NK-92 treated with Interleukin-12 subunit alpha and Interleukin-12 subunit beta, amount 100 ng/mL, for 24 hours (cell line): Measurements from ENCODE around the gene NUDT16L1.
"Not testable (repeated sequence)": the region's sequence is repeated elsewhere in the genome, so short reads cannot be mapped to it uniquely, and the experiment has no call there.

Experiments
- DNase-seq: peaks from one replicate; lab custom pipeline; 2025; lab: John Stamatoyannopoulos, UW

The NUDT16L1 gene

GRCh38 chr16:4718466-4718865 is 25.1 kb downstream of the NUDT16L1 start:
- DNase-seq, result no peak

- no peak for DNase-seq
Measured at GRCh38 chr16:4723071-4723767, 29.9 kb downstream of the NUDT16L1 start.

GRCh38 chr16:4724661-4725270 is 31.4 kb downstream of the NUDT16L1 start:
- no peak for DNase-seq

- DNase-seq, result no peak
Measured at GRCh38 chr16:4726616-4727015, 33.3 kb downstream of the NUDT16L1 start.

GRCh38 chr16:4728676-4729075 is 35.3 kb downstream of the NUDT16L1 start:
- no peak for DNase-seq

- no peak for DNase-seq
Measured at GRCh38 chr16:4729876-4730275, 36.5 kb downstream of the NUDT16L1 start.

- no peak for DNase-seq
Measured at GRCh38 chr16:4733211-4733742, 39.9 kb downstream of the NUDT16L1 start.

- DNase-seq, result no peak
Measured at GRCh38 chr16:4733747-4734062, 40.3 kb downstream of the NUDT16L1 start.

GRCh38 chr16:4734063-4734729 is 40.8 kb downstream of the NUDT16L1 start, which contains the start of the genes ANKS3 and DNAAF8:
ANKS3 (minus strand) TSS chr16:4734271; CDS start chr16:4730149, 4,122 bp downstream.
DNAAF8 (plus strand) TSS chr16:4734537; CDS start chr16:4736515, 1,978 bp downstream.
- peak; percentile 81 for DNase-seq

GRCh38 chr16:4734730-4735535 is 41.6 kb downstream of the NUDT16L1 start:
- peak; percentile 88 for DNase-seq

GRCh38 chr16:4736546-4736945 is 43.2 kb downstream of the NUDT16L1 start:
- DNase-seq, result no peak

GRCh38 chr16:4737545-4737944 is 44.2 kb downstream of the NUDT16L1 start:
- DNase-seq, result no peak

- not testable (repeated sequence) for DNase-seq
Measured at GRCh38 chr16:4738370-4738769, 45.0 kb downstream of the NUDT16L1 start.

GRCh38 chr16:4743226-4743878 is 50.0 kb downstream of the NUDT16L1 start:
- DNase-seq, result no peak

- DNase-seq, result no peak
Measured at GRCh38 chr16:4744555-4745273, 51.4 kb downstream of the NUDT16L1 start.

- DNase-seq, result no peak
Measured at GRCh38 chr16:4745274-4745569, 51.9 kb downstream of the NUDT16L1 start.
